ENCODE results near the gene FAM234B.

FAM234B gene

GRCh38 chr12:13066014-13066413 lies 21.8 kb downstream of the FAM234B start:
- no peak for DNase-seq (ENCODE audit: low spot score)
- in situ Hi-C loops (cut with MboI; ENCODE audit: low pct_unique_long_range_greater_than_20kb, low sequenced_read_pairs, unreplicated experiment), result no loop called here
- no peak for TF ChIP-seq CTCF (IDR thresholded peaks at IDR 0.05; ENCODE audit: extremely low read depth, insufficient read depth, missing control alignments)

GRCh38 chr12:13066459-13066858 lies 22.3 kb downstream of the FAM234B start:
- no peak for TF ChIP-seq CTCF (IDR thresholded peaks at IDR 0.05; ENCODE audit: extremely low read depth, insufficient read depth, missing control alignments)
- in situ Hi-C loops (cut with MboI; ENCODE audit: low pct_unique_long_range_greater_than_20kb, low sequenced_read_pairs, unreplicated experiment), result no loop called here
- DNase-seq (ENCODE audit: low spot score), result no peak

GRCh38 chr12:13067322-13067721 lies 23.1 kb downstream of the FAM234B start:
- no peak for TF ChIP-seq CTCF (IDR thresholded peaks at IDR 0.05; ENCODE audit: extremely low read depth, insufficient read depth, missing control alignments)
- in situ Hi-C loops (cut with MboI; ENCODE audit: low pct_unique_long_range_greater_than_20kb, low sequenced_read_pairs, unreplicated experiment), result no loop called here
- DNase-seq (ENCODE audit: low spot score), result no peak

- DNase-seq (ENCODE audit: low spot score), result no peak
- in situ Hi-C loops (cut with MboI; ENCODE audit: low pct_unique_long_range_greater_than_20kb, low sequenced_read_pairs, unreplicated experiment), result no loop called here
- no peak for TF ChIP-seq CTCF (IDR thresholded peaks at IDR 0.05; ENCODE audit: extremely low read depth, insufficient read depth, missing control alignments)
These were observed 25.2 kb downstream of the FAM234B start for GRCh38 chr12:13069380-13069779.

- no peak for DNase-seq (ENCODE audit: low spot score)
- in situ Hi-C loops (cut with MboI; ENCODE audit: low pct_unique_long_range_greater_than_20kb, low sequenced_read_pairs, unreplicated experiment), result no loop called here
- no peak for TF ChIP-seq CTCF (IDR thresholded peaks at IDR 0.05; ENCODE audit: extremely low read depth, insufficient read depth, missing control alignments)
These were observed 27.4 kb downstream of the FAM234B start for GRCh38 chr12:13071305-13072280.

GRCh38 chr12:13073173-13073572 lies 29.0 kb downstream of the FAM234B start:
- in situ Hi-C loops (cut with MboI; ENCODE audit: low pct_unique_long_range_greater_than_20kb, low sequenced_read_pairs, unreplicated experiment), result no loop called here
- TF ChIP-seq CTCF (IDR thresholded peaks at IDR 0.05; ENCODE audit: extremely low read depth, insufficient read depth, missing control alignments), result no peak
- no peak for DNase-seq (ENCODE audit: low spot score)

Data from GM13977 (cell line).